Stimulated activated CD8-positive, alpha-beta memory T cell treated with anti-CD3 and anti-CD28 coated beads, Interleukin-7, amount 100 ng/mL, for 4 hours (primary cell): ENCODE data around the gene DISP2.

Experiments used
- DNase-seq, 2 donors: peaks; one replicate each; pipeline ENCODE4 v3.0.0-alpha.2; 2020; ENCODE audit warnings: low read depth in 2 of 2

Gene DISP2

GRCh38 chr15:40342416-40343320 is 15.4 kb upstream of the DISP2 start:
- no peak for DNase-seq

- DNase-seq = no peak
Measured at GRCh38 chr15:40343512-40343911, 14.5 kb upstream of the DISP2 start.

GRCh38 chr15:40344217-40344616 is 13.8 kb upstream of the DISP2 start:
- DNase-seq = no peak

GRCh38 chr15:40344631-40345120 is 13.3 kb upstream of the DISP2 start:
- peak; percentile 49 to 52 for DNase-seq

GRCh38 chr15:40345225-40345866 is 12.7 kb upstream of the DISP2 start:
- DNase-seq = no peak

GRCh38 chr15:40345867-40346578 is 12.0 kb upstream of the DISP2 start:
- no peak for DNase-seq

- no peak for DNase-seq
Measured at GRCh38 chr15:40346579-40347558, 11.2 kb upstream of the DISP2 start.

- no peak for DNase-seq
Measured at GRCh38 chr15:40347559-40348473, 10.2 kb upstream of the DISP2 start.

- DNase-seq = no peak
Measured at GRCh38 chr15:40348474-40348870, 9.5 kb upstream of the DISP2 start.

- DNase-seq = no peak
Measured at GRCh38 chr15:40349163-40349562, 8.9 kb upstream of the DISP2 start.

GRCh38 chr15:40352281-40352901 is 5.6 kb upstream of the DISP2 start:
- no peak for DNase-seq

GRCh38 chr15:40353697-40354096 is 4.3 kb upstream of the DISP2 start:
- DNase-seq = no peak

- DNase-seq = no peak
Measured at GRCh38 chr15:40354408-40355171, 3.4 kb upstream of the DISP2 start.

GRCh38 chr15:40355976-40356585 is 1.9 kb upstream of the DISP2 start:
- no peak for DNase-seq

GRCh38 chr15:40357246-40357645 is 773 bp upstream of the DISP2 start:
- no peak for DNase-seq

GRCh38 chr15:40358471-40359353 is 693 bp downstream of the DISP2 start:
- peak; percentile 13 to 43 for DNase-seq

- DNase-seq = no peak
Measured at GRCh38 chr15:40360015-40360414, 2.0 kb downstream of the DISP2 start.
